GM12878 (cell line): ENCODE data around the gene FBXW12. TPM values are rescaled to one million over a fixed set of nuclear protein-coding genes. Genes with fewer than 3 reads are reported as not detected.

Experiments used
- ATAC-seq: fragments of 200-7000 bp; cut with Tn5 transposase; 3 replicates; pipeline ENCODE4 v1.9.1; 2020; ENCODE audit warnings: mild to moderate bottlenecking, moderate library complexity
- BruUV-seq: library from RNA; stranded (reverse); fragments of 400-500 nt; replicated peaks from 2 replicates; lab custom pipeline; 2021; lab: Mats Ljungman, UMichigan
- CTCF ChIA-PET: fragments of 300-600 bp; sonication (Branson Sonifier 250); formaldehyde crosslinking; extraction: SDS; loops from one replicate; lab custom pipeline; 2021; ENCODE audit warnings: inconsistent platforms; lab: Yijun Ruan, JAX
- POLR2A ChIA-PET: fragments of 350-600 bp; formaldehyde crosslinking; extraction: SDS; loops from one replicate; lab custom pipeline; 2021; ENCODE audit warnings: inconsistent platforms; lab: Charles Lee
- RAD21 ChIA-PET: fragments of 300-600 bp; sonication (Branson Sonifier 250); formaldehyde crosslinking; loops from one replicate; lab custom pipeline; 2023; ENCODE audit warnings: antibody characterized with exemption; ENCODE audit not compliant: unreplicated experiment; lab: Charles Lee
- SMC1A ChIA-PET: fragments of 300-600 bp; sonication (Branson Sonifier 250); formaldehyde crosslinking; loops from one replicate; lab custom pipeline; 2023; ENCODE audit not compliant: unreplicated experiment, uncharacterized antibody; lab: Charles Lee
- DNase-seq: peaks from one replicate; pipeline ENCODE4 v3.0.0-alpha.2; 2011; ENCODE audit warnings: low read depth, low spot score
- FAIRE-seq: peaks from 3 replicates; lab custom pipeline; 2011; peaks lifted over from hg19 to GRCh38; lab: Jason Lieb, UNC
- H2AFZ ChIP-seq: 2 replicates; pipeline ENCODE4 v1.6.0; 2011; ENCODE audit warnings: low read depth, low read length, control low read depth; ENCODE audit not compliant: control insufficient read depth
- H3K27ac ChIP-seq: 2 replicates; pipeline ENCODE4 v1.5.1; 2011; ENCODE audit warnings: control low read depth; ENCODE audit not compliant: control insufficient read depth, insufficient read depth
- H3K27me3 ChIP-seq, 2 experiments: replicated peaks in 1 of 2; 2 replicates each; pipeline versions ENCODE4 v1.6.0 to v1.6.1; 2011; ENCODE audit warnings: low read length in 1 of 2; ENCODE audit not compliant: control insufficient read depth in 2 of 2, insufficient read depth in 2 of 2
- H3K36me3 ChIP-seq, 2 experiments: 2 replicates each; pipeline ENCODE4 v1.5.1; 2011; ENCODE audit warnings: low read length in 1 of 2; ENCODE audit not compliant: control insufficient read depth in 2 of 2, insufficient read depth in 2 of 2
- H3K4me1 ChIP-seq: 2 replicates; pipeline ENCODE4 v1.6.1; 2011; ENCODE audit warnings: mild to moderate bottlenecking, low read length, moderate library complexity, mixed read lengths; ENCODE audit not compliant: control insufficient read depth, insufficient read depth
- H3K4me2 ChIP-seq: 2 replicates; pipeline ENCODE4 v1.6.0; 2011; ENCODE audit warnings: control low read depth; ENCODE audit not compliant: control insufficient read depth, insufficient read depth
- H3K4me3 ChIP-seq: fragments of 200-600 bp; sonication (generic); 2 replicates; pipeline ENCODE4 v1.5.1; 2016
- H3K79me2 ChIP-seq: 2 replicates; pipeline ENCODE4 v1.6.0; 2011; ENCODE audit warnings: low read length; ENCODE audit not compliant: control insufficient read depth, insufficient read depth
- H3K9ac ChIP-seq: 2 replicates; pipeline ENCODE4 v1.8.0; 2011; ENCODE audit warnings: low read length, control low read depth, mixed read lengths; ENCODE audit not compliant: control insufficient read depth, insufficient read depth
- H3K9me3 ChIP-seq: replicated peaks from 3 replicates; pipeline ENCODE4 v1.5.1; 2011; ENCODE audit warnings: mild to moderate bottlenecking, low read length; ENCODE audit not compliant: control insufficient read depth, insufficient read depth
- H4K20me1 ChIP-seq: 2 replicates; pipeline ENCODE4 v1.6.0; 2011; ENCODE audit not compliant: control insufficient read depth, insufficient read depth
- CBX3 ChIP-seq: fragments of 200-600 bp; sonication (generic); IDR thresholded peaks from 2 replicates; pipeline ENCODE4 v1.6.1; 2016; ENCODE audit warnings: low read depth, borderline replicate concordance
- FOXM1 ChIP-seq: IDR thresholded peaks from 2 replicates; pipeline ENCODE4 v1.6.1; 2012; ENCODE audit warnings: low read depth, mild to moderate bottlenecking, inconsistent platforms, low read length, moderate library complexity
- HSF1 ChIP-seq: fragments of 150-350 bp; IDR thresholded peaks from 2 replicates; pipeline ENCODE4 v1.6.1; 2014; ENCODE audit warnings: mild to moderate bottlenecking, low read depth, low read length
- PAX5 ChIP-seq: IDR thresholded peaks from 2 replicates; pipeline ENCODE4 v1.6.1; 2011; ENCODE audit warnings: low read depth, low read length, borderline replicate concordance
- PRDM15 ChIP-seq: fragments of 450-650 bp; formaldehyde crosslinking; IDR thresholded peaks from 2 replicates; pipeline ENCODE4 v1.4.0; 2020; ENCODE audit warnings: mild to moderate bottlenecking, moderate library complexity
- RBBP5 ChIP-seq: fragments of 200-600 bp; sonication (generic); conservative IDR thresholded peaks from 2 replicates; pipeline ENCODE4 v1.6.1; 2016
- SREBF1 ChIP-seq: IDR thresholded peaks from 2 replicates; pipeline ENCODE4 v1.6.1; 2012; ENCODE audit warnings: mild to moderate bottlenecking, low read length
- STAT1 ChIP-seq: fragments of 450-650 bp; conservative IDR thresholded peaks from 2 replicates; pipeline ENCODE4 v1.6.1; 2014; ENCODE audit warnings: antibody characterized with exemption, mild to moderate bottlenecking
- TCF7 ChIP-seq: IDR thresholded peaks from 2 replicates; pipeline ENCODE4 v1.6.1; 2014; ENCODE audit warnings: antibody characterized with exemption, borderline replicate concordance
- WGBS: methylation state at CpG from one replicate; pipeline ENCODE4 v1.1.6; 2016; ENCODE audit warnings: low lambda C conversion rate; ENCODE audit not compliant: insufficient replicate concordance, insufficient coverage; ENCODE audit errors: missing lambda C conversion rate; 5-methylcytosine and 5-hydroxymethylcytosine counted together
- in situ Hi-C: fragments of 300-500 bp; cut with MboI; formaldehyde crosslinking; loops from 9 replicates; pipeline ENCODE4 v1.14.3; 2018; ENCODE audit warnings: mixed read lengths
- intact Hi-C: fragments of 100-400 bp; cut with micrococcal nuclease; formaldehyde crosslinking; loops from one replicate; pipeline ENCODE4 v1.14.2; 2022; ENCODE audit not compliant: unreplicated experiment
- polyA plus RNA-seq, 11 experiments: library from polyadenylated mRNA; depleted of rRNA in 4 of 11; unstranded in 6 of 11; stranded (reverse) in 5 of 11; fragments of >200 nt; fragmentation: Nextera tagmentation in 4 of 11; fragmentation: Illumina TruSeq in 1 of 11; extraction: Ambion mirVana in 4 of 11; extraction: Trizol in 1 of 11; gene quantifications; 1 replicate in 1 of 11; 2 replicates in 10 of 11; pipeline versions ENCODE4 v1.2.1 to v1.2.3, GENCODE V29; 2011 to 2016; ENCODE audit warnings: inconsistent platforms in 2 of 11, missing spikeins in 2 of 11, low read depth in 1 of 11
- total RNA-seq, 4 experiments: library from RNA; depleted of rRNA in 3 of 4; stranded (reverse); fragments of >200 nt in 3 of 4; fragmentation: Illumina TruSeq in 1 of 4; extraction: Trizol in 1 of 4; gene quantifications; 2 replicates each; pipeline versions ENCODE4 v1.2.1 to v1.2.3, GENCODE V29; 2013 to 2021
- TF ChIP-seq, protein P1 (sequence below): fragments of 450-650 bp; IDR thresholded peaks from 2 replicates; pipeline ENCODE4 v1.6.1; 2017; ENCODE audit warnings: low read depth, mild to moderate bottlenecking, moderate library complexity
- TF ChIP-seq, protein P2 (sequence below): fragments of 450-650 bp; conservative IDR thresholded peaks from 2 replicates; pipeline ENCODE4 v1.6.1; 2017; ENCODE audit warnings: mild to moderate bottlenecking, moderate library complexity

The FBXW12 gene
- total and polyA plus RNA-seq, 10 of the 15 experiments (the other 5 are each of a cell fraction or from before 2014, with no cell fraction given): 0.04 to 0.18 (median 0.12) TPM; not detected in 4

DNA sequence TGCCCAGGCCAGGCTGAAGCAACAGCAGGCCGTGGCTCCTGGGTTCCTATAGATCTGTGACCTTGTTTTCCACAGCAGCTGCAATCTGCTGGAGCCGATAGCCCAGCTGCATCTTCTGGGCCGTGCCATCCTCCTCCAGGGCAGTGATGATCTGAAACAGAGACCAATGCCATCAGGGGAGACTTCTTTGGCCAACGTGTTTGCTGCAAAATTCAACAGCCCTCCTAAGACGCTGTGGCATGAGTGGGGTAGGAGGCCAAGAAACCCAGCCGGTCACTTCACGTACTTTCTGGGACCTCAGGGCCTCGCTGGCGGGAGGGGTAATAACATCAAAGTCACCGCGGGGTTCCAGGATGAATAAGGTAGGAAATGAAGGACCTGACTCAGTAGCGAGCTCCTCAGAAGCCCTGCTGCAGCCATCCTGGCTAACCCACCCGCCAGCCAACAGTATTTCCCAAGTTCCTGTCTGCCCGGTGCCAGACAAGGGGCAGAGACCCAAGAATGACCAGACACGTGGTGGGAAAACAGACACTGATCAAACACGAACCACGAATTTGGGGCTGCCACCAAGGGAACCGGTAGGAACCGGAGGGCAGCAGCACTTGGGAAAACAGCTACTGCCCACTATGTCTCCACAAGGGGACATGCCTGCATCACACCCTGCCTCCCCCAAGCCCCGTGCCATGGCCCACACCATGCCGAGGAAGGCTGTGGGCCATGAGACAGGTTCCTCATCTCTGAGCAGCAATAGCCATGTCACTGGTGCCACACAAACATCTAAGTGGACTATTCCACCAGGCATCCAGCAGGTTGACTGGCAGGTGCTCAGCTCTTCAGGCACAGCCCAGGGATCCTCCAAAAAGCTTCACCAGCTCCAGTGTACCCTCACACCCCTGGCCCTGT, 32.7 kb downstream of the FBXW12 start:
- TF ChIP-seq PRDM15 (CRISPR knock-in tag) (no peak), FOXM1 (no peak), SREBF1 (no peak), TCF7 (no peak), PAX5 (no peak), CBX3 (no peak), RBBP5 (no peak), STAT1 (no peak), HSF1 (no peak)
- TF ChIP-seq, protein P1, sequence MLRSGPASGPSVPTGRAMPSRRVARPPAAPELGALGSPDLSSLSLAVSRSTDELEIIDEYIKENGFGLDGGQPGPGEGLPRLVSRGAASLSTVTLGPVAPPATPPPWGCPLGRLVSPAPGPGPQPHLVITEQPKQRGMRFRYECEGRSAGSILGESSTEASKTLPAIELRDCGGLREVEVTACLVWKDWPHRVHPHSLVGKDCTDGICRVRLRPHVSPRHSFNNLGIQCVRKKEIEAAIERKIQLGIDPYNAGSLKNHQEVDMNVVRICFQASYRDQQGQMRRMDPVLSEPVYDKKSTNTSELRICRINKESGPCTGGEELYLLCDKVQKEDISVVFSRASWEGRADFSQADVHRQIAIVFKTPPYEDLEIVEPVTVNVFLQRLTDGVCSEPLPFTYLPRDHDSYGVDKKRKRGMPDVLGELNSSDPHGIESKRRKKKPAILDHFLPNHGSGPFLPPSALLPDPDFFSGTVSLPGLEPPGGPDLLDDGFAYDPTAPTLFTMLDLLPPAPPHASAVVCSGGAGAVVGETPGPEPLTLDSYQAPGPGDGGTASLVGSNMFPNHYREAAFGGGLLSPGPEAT: no peak
- TF ChIP-seq, protein P2, sequence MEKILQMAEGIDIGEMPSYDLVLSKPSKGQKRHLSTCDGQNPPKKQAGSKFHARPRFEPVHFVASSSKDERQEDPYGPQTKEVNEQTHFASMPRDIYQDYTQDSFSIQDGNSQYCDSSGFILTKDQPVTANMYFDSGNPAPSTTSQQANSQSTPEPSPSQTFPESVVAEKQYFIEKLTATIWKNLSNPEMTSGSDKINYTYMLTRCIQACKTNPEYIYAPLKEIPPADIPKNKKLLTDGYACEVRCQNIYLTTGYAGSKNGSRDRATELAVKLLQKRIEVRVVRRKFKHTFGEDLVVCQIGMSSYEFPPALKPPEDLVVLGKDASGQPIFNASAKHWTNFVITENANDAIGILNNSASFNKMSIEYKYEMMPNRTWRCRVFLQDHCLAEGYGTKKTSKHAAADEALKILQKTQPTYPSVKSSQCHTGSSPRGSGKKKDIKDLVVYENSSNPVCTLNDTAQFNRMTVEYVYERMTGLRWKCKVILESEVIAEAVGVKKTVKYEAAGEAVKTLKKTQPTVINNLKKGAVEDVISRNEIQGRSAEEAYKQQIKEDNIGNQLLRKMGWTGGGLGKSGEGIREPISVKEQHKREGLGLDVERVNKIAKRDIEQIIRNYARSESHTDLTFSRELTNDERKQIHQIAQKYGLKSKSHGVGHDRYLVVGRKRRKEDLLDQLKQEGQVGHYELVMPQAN: no peak
- WGBS: 38% methylated on average over 21 of the region's 21 CpGs
- Histone ChIP-seq H4K20me1 (no peaks in the 10 kb centered on the region), H3K79me2 (no peaks in the 10 kb centered on the region), H3K27ac (no peak overlapping the region), H3K9ac (no peak overlapping the region), H3K27me3 (no peaks in the 10 kb centered on the region), H3K4me3 (no peak overlapping the region), H3K36me3 (no peaks in the 10 kb centered on the region), H3K4me1 (no peaks in the 10 kb centered on the region), H3K4me2 (no peak overlapping the region), H3K9me3 (no peaks in the 10 kb centered on the region), H2AFZ (no peak overlapping the region)
- no peak for FAIRE-seq
- ChIA-PET POLR2A (no interaction called here), CTCF (interaction anchor here (1.1 to 22.0 kb wide), 3 partner anchors 32 to 231 kb away, joined by 3 to 757 read pairs (median 3); partner anchors contain the start of genes CCDC51, SLC26A6 and TMA7), SMC1A (interaction anchor here (8.0 kb wide), 1 partner anchor 31 kb away, joined by 287 read pairs; the partner anchor contains the start of genes CCDC51 and TMA7), RAD21 (interaction anchor here (0.7 to 2.3 kb wide), 2 partner anchors 31 to 35 kb away, joined by 3 to 13 read pairs; partner anchors contain the start of genes CCDC51 and TMA7)
- intact Hi-C loops (no loop called here), in situ Hi-C loops (loop anchor here (5.0 kb wide), 1 partner anchor 33 kb away; no protein-coding TSS in a partner anchor)
- no peak for ATAC-seq
- no TSS peak for BruUV-seq
- DNase-seq: no peak
